ENCODE measurements around the gene CNIH3.

Gene CNIH3

GRCh38 chr1:224782281-224783000, 166.3 kb downstream of the CNIH3 start:
- DNase-seq: no peak

- no peak for DNase-seq
Observed at GRCh38 chr1:224783006-224783651, 167.0 kb downstream of the CNIH3 start.

GRCh38 chr1:224784265-224785039, 168.3 kb downstream of the CNIH3 start:
- DNase-seq: no peak

DNA sequence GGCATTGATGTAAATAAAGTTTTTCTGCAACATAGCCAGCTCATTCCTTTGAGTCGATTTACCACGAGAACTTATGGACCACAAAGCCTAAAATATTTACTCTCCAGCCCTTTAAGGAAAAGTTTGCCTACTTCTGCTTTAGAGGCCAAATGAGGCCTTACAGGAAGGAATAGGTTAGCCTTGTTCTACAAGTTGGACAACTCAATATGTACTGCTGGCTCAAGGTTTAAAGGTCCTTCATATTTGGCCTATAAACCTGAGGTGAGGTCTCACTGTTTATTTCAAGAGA, 168.9 kb downstream of the CNIH3 start:
- no peak for DNase-seq

- no peak for DNase-seq
Observed at GRCh38 chr1:224785622-224786021, 169.5 kb downstream of the CNIH3 start.

- DNase-seq: no peak
Observed at GRCh38 chr1:224786533-224787250, 170.6 kb downstream of the CNIH3 start.

- DNase-seq: no peak
Observed at GRCh38 chr1:224789311-224789710, 173.2 kb downstream of the CNIH3 start.
